GM20000 (cell line): ENCODE results near the gene DBX1.

ENCODE experiments used
- DNase-seq: peaks from one replicate; pipeline ENCODE4 v3.0.0; 2012; ENCODE audit warnings: low spot score
- TF ChIP-seq, protein P1 (sequence below): IDR thresholded peaks from 2 replicates; pipeline ENCODE4 v1.5.1; 2012; ENCODE audit warnings: mild to moderate bottlenecking, control low read depth; ENCODE audit errors: extremely low read depth, missing control alignments

The DBX1 gene

DNA sequence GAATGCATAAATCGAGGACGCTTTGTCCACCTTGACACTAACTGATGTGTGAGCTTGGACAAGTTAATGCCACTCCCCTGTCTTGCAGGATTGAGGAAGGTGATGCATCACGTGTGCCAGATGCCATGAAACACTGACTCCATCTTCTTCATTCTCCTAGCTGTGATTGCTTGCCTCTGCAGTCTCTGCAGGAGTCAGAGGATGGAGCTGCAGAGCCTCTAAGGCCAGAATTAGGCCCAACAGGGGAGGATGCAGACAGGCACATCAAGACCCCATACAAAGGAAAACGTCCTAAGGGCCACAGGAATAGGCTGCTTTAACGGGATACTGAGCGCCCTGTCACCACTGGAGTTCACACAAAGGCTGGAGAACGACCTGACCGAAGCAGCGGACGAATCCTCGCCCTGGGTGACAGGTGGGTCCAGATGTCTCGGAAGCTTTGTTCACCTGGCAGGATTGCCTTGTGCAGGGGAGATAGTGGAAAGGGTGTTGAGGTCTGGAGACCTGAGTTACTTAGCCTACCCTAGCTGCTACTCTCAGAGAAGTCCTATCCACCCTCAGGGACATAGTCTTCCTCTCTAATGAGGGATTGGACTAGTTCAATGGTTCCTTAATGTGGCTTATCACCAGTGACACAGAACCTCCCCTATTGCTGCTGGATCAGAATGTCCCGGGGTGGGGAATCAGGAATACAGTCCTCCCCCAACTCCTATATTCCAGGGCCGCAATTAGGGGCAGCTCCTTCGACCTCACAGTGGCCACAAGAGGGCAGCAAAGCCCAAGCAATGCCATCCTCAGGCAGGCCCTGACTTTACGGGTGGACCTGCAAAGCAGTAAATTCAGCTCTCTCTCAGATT is 32.4 kb downstream of the DBX1 start:
- TF ChIP-seq, protein P1, sequence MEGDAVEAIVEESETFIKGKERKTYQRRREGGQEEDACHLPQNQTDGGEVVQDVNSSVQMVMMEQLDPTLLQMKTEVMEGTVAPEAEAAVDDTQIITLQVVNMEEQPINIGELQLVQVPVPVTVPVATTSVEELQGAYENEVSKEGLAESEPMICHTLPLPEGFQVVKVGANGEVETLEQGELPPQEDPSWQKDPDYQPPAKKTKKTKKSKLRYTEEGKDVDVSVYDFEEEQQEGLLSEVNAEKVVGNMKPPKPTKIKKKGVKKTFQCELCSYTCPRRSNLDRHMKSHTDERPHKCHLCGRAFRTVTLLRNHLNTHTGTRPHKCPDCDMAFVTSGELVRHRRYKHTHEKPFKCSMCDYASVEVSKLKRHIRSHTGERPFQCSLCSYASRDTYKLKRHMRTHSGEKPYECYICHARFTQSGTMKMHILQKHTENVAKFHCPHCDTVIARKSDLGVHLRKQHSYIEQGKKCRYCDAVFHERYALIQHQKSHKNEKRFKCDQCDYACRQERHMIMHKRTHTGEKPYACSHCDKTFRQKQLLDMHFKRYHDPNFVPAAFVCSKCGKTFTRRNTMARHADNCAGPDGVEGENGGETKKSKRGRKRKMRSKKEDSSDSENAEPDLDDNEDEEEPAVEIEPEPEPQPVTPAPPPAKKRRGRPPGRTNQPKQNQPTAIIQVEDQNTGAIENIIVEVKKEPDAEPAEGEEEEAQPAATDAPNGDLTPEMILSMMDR, result peak; percentile 65
- DNase-seq, result peak; percentile 72

DNA sequence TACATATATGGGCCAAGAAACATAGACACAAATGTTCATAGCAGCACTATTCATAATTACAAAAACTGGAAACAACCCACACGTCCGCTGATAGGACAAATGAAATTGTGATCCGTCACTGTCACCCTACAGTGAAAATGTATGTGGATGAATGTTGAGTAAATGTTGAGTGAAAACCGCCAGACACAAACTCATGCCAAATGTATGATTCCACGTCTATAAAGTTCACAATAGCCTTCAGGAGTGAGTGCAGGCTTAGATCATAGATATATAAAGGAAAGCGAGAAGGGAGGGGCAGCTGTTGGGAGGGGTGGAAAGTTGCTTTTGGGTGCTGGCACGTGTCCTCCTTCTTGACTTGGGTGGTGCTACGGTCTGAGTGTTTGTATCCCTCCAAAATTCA is 33.6 kb downstream of the DBX1 start:
- DNase-seq, result no peak
- TF ChIP-seq, protein P1, result no peak

GRCh38 chr11:20125927-20126326 is 34.3 kb downstream of the DBX1 start:
- DNase-seq, result no peak
- TF ChIP-seq, protein P1, result no peak

- no peak for DNase-seq
- TF ChIP-seq, protein P1, result no peak
These were observed 38.1 kb downstream of the DBX1 start for GRCh38 chr11:20122131-20122530.

DNA sequence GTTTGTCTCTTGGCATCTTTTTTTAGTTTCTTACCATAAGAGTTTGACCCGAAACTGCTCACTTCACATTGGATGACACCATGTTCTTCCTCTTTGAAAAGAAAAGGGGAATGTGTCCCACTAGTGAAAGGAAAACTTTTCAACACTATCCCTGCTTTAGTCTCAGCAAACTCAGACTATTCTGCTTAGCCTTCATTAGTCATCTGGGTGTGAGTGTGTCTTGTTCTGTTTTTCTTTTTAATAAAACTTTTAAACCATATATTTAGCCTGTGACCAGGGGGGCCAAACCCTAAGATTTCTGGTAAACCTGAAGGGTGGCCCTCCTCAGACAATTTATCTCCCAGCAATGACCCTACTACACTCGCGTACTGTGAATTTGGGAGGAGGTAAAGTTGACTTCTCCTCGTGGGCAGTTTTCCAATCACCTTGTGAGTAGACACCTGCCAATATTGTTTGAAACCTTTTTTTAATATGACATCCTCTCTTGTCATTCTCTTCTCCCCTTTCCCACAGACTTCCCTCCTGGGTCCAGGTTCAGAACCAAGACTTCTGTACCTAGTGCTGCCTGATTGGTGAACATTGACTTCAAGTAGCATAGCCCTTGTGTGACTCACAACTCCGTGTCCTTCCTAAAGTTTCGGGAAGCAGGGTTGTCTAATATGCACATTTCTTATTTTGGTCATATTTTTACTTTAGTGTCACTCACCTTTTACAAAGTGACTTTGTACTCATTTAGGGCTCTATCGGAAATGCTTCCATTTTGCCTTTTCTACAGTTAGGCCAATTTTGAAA is 39.9 kb downstream of the DBX1 start:
- TF ChIP-seq, protein P1, result no peak
- no peak for DNase-seq

GRCh38 chr11:20119315-20119714 is 41.0 kb downstream of the DBX1 start:
- DNase-seq, result no peak
- TF ChIP-seq, protein P1, result no peak

DNA sequence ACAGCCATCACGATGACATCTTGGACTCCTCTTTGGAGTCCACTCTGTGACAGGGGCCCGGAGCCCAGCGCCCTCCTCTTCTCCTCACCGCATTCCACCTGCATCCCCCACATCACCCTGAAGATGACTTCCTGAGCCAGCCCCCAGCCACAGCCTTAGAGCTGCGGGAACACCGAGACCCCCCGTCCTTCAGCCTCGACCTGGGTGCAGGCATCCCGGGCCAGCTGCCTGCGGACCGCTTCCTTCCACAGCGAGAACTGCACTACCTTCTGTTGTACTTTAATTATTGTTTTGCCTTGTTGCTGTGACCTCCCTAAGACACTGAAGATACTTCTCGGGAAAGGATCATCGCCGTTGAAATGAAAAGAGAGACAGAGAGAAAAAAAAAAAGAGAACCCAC is 42.1 kb downstream of the DBX1 start:
- DNase-seq, result no peak
- TF ChIP-seq, protein P1, result no peak
